Skeletal muscle cell (primary cell): Measurements from ENCODE around the gene VIPR1.
A peak's percentile ranks its signal among the peaks of the same experiment; 100 is the strongest.

ENCODE experiments used
- DNase-seq: peaks from one replicate; pipeline ENCODE4 v3.0.0-alpha.2; 2010; ENCODE audit warnings: low read depth
- H3K4me3 ChIP-seq: 2 replicates; pipeline ENCODE4 v1.5.1; 2011; ENCODE audit warnings: low read depth, mild to moderate bottlenecking, control low read depth, low read length, moderate library complexity

VIPR1 gene

GRCh38 chr3:42502429-42503250, at the start of gene VIPR1:
TSS of gene VIPR1 (plus strand) at chr3:42502643. CDS start at chr3:42502736, 93 bp downstream.
- DNase-seq, result no peak
- peak within 1 kb of the TSS; percentile 15 for H3K4me3 ChIP-seq

- DNase-seq, result no peak
- H3K4me3 ChIP-seq, result no peak overlapping the region
Observed at GRCh38 chr3:42456211-42456610, 46.2 kb upstream of the VIPR1 start.

- H3K4me3 ChIP-seq, result no peak overlapping the region
- DNase-seq, result no peak
Observed at GRCh38 chr3:42459151-42459550, 43.3 kb upstream of the VIPR1 start.

GRCh38 chr3:42461762-42462161, 40.7 kb upstream of the VIPR1 start:
- no peak overlapping the region for H3K4me3 ChIP-seq
- no peak for DNase-seq

- no peak overlapping the region for H3K4me3 ChIP-seq
- no peak for DNase-seq
Observed at GRCh38 chr3:42463093-42463492, 39.4 kb upstream of the VIPR1 start.

- DNase-seq, result no peak
- no peak overlapping the region for H3K4me3 ChIP-seq
Observed at GRCh38 chr3:42468111-42468510, 34.3 kb upstream of the VIPR1 start.

GRCh38 chr3:42472555-42472954, 29.9 kb upstream of the VIPR1 start:
- no peak overlapping the region for H3K4me3 ChIP-seq
- no peak for DNase-seq

- no peak overlapping the region for H3K4me3 ChIP-seq
Observed at GRCh38 chr3:42473083-42473932, 29.1 kb upstream of the VIPR1 start.

GRCh38 chr3:42476225-42477125, 26.0 kb upstream of the VIPR1 start:
- no peak for DNase-seq
- no peak overlapping the region for H3K4me3 ChIP-seq

More at GRCh38 chr3:42473083-42473932, 29.1 kb upstream of the VIPR1 start:
- DNase-seq, result peak; percentile 4

GRCh38 chr3:42477696-42478095, 24.7 kb upstream of the VIPR1 start:
- DNase-seq, result no peak
- H3K4me3 ChIP-seq, result no peak overlapping the region

- no peak overlapping the region for H3K4me3 ChIP-seq
- no peak for DNase-seq
Observed at GRCh38 chr3:42478830-42479229, 23.6 kb upstream of the VIPR1 start.

- DNase-seq, result no peak
- no peak overlapping the region for H3K4me3 ChIP-seq
Observed at GRCh38 chr3:42486814-42487565, 15.5 kb upstream of the VIPR1 start.

GRCh38 chr3:42488687-42489086, 13.8 kb upstream of the VIPR1 start:
- no peak overlapping the region for H3K4me3 ChIP-seq
- no peak for DNase-seq

GRCh38 chr3:42489116-42489936, 13.1 kb upstream of the VIPR1 start:
- no peak overlapping the region for H3K4me3 ChIP-seq
- no peak for DNase-seq

- DNase-seq, result no peak
- no peak overlapping the region for H3K4me3 ChIP-seq
Observed at GRCh38 chr3:42489937-42490227, 12.6 kb upstream of the VIPR1 start.

- H3K4me3 ChIP-seq, result no peak overlapping the region
- DNase-seq, result no peak
Observed at GRCh38 chr3:42490243-42490642, 12.2 kb upstream of the VIPR1 start.

GRCh38 chr3:42491881-42492507, 10.4 kb upstream of the VIPR1 start:
- DNase-seq, result no peak
- no peak overlapping the region for H3K4me3 ChIP-seq
